HG02588 (cell line): Measurements from ENCODE around the gene COL28A1.

ENCODE experiments used
- ATAC-seq: cut with Tn5 transposase; IDR thresholded peaks from one replicate; pipeline ENCODE4 v1.9.1; 2021; ENCODE audit warnings: mild to moderate bottlenecking, moderate library complexity; ENCODE audit not compliant: unreplicated experiment

Gene COL28A1

DNA sequence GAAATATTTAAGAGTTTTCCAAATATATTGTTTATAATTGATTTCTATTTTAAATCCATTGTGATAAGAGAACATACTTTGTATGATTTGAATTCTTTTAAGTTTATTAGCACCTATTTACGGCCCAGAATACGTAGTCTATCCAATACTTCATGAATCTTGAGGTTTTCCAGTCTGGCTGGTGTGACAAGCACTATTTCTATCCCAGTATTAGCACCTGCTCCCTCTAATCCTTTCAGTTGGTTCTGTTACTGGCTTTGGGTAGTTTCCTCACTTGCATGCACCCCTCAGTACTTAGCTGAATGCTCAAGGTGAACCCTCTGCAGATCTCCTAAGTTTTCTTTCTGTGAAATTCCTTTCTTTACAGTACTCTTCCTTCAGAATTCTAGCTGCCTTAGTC is 186.5 kb downstream of the COL28A1 start:
- no peak for ATAC-seq

DNA sequence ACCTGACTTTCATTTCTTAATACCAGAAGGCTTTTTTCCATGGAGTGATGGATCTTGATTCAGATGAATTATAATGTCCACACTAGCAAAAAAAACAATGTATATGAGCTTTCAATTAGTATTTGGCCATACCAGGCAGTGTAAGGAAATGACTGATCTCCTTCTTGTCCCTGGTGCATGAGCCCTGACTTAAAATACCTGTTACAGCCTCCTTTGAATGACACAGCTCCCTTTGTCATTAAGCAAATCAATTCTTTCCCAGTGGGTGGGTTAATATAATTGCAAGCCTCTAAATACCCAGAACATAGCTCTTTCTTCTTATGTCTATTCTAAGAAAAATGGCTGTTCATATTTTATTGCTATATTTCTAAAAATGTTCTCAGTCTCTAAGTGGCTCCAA is 188.6 kb downstream of the COL28A1 start:
- ATAC-seq, result no peak

DNA sequence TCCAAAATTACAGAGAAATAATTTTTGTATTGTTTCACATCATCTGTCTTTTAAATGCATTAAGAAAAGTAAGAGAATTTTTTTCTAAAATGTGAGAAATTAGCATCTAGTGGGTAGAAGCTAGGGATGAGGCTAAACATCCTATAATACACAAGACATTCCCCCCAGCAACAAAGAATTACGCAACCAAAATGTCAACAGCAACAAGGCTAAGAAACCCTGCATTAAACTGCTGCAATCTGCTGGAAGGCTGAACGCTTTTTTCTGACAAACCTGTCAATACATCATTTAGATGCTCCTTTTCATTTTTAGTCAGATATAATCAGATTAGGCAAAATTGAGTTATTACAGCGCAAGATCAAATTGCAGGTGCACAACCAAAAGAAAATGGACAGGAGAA is 191.1 kb downstream of the COL28A1 start:
- ATAC-seq, result no peak

DNA sequence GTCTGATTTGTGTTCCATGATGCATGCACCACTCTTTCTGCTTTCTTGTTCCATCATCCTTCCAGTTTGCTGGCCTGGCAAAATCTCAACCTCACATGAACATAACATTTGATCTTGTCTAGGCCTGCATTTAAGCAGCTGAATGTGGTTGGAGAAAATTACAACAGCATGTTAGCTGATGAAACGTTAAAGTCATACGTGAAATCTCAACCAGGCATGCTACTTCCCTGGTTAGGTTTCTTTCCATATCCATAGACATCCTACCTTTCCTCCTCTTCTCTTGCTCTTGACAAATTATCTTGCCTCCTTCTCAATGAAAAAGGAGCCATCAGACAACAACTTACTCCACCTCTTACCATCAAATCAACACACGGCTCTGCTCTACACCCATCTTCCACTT is 199.8 kb downstream of the COL28A1 start:
- ATAC-seq, result no peak

- no peak for ATAC-seq
These were observed 200.5 kb downstream of the COL28A1 start for GRCh38 chr7:7335215-7335614.

- ATAC-seq, result no peak
These were observed 202.1 kb downstream of the COL28A1 start for GRCh38 chr7:7333610-7334009.

- ATAC-seq, result no peak
These were observed 204.2 kb downstream of the COL28A1 start for GRCh38 chr7:7331523-7331922.

DNA sequence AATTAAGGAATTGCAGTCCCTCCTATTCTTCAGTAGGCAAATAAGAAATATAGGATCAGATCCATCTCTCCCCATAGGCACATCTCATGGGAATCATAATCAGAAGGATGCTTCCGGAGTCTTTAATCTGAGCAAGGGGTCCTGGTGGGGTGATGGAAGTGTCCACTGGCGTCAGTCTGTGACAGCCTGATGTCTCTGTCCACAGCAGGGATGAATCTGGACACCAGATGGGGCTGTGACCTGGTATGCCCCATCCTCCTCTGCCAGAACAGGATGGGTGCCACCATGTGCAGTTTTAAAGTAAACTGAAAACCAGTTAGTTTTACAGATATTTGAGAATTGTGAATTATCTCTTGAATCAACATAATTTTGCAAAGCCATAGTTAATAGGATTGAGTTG is 204.7 kb downstream of the COL28A1 start:
- ATAC-seq, result no peak

GRCh38 chr7:7329326-7329725 is 206.3 kb downstream of the COL28A1 start:
- ATAC-seq, result no peak

GRCh38 chr7:7327423-7327822 is 208.2 kb downstream of the COL28A1 start:
- no peak for ATAC-seq

DNA sequence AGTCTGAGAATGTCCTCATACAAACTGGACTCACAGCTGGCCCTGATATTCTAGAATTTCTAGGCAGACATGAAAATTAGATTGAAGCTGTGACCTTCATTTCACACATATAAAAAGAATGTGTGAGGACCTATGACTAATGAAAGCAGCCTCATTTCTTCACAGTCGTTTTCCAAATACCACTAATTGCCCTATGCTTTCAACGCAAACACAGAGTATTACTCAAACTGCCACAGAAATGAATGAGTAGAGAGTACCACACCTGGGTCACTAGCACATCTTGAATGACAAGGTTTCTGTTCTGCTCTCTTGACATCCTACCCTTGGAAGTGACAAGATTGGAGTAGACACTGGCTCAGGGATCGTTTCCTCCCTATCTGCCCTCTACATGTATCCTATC is 211.0 kb downstream of the COL28A1 start:
- ATAC-seq, result no peak

- ATAC-seq, result no peak
These were observed 211.8 kb downstream of the COL28A1 start for GRCh38 chr7:7323921-7324320.

- ATAC-seq, result peak; percentile 47
These were observed 212.3 kb downstream of the COL28A1 start for GRCh38 chr7:7323352-7323751.

DNA sequence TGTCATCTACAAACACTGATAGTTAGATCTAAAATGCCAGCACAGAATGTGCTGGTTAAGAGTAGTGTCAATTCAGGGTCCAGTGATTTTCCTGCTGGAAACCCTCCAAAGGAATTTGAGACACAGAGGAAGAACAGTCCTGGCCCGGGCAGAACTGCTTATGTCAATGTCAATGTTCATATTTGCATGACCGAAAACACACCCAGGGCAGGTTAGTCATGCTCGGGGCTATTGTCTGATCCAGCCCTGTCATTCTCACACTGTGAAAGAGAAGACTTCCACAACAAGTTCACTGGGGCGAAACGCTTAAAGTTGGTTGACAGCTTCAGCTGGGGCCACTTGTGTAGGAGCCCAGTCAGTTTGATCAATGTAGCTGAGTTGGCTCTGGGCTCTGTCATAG is 214.0 kb downstream of the COL28A1 start:
- peak; percentile 94 for ATAC-seq

DNA sequence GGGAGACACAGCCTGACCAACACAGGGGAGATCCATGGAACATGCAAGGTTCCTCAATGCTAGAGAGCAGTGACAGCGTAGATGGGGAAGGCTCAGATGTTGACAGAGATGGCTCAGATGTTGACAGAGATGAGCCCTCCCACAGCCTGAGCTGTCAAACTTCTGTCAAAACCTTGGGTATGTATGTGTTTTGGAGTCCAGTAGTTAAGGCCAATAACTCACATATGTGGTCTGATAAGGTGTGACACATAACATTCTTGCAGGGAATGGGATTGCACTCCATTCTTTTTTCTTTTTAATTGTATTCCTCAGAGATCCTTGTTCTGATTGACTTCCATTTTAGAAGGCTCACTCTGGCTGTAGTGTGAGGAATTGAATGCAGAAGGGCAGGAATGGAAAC is 217.1 kb downstream of the COL28A1 start:
- no peak for ATAC-seq

- no peak for ATAC-seq
These were observed 217.8 kb downstream of the COL28A1 start for GRCh38 chr7:7317850-7318249.

GRCh38 chr7:7315851-7316250 is 219.8 kb downstream of the COL28A1 start:
- ATAC-seq, result no peak

GRCh38 chr7:7312323-7312722 is 223.3 kb downstream of the COL28A1 start:
- no peak for ATAC-seq

GRCh38 chr7:7311001-7311400 is 224.7 kb downstream of the COL28A1 start:
- no peak for ATAC-seq

- no peak for ATAC-seq
These were observed 226.5 kb downstream of the COL28A1 start for GRCh38 chr7:7309203-7309602.
